GM12892 (cell line): Measurements from ENCODE around the gene SCAMP2.

ENCODE experiments used
- POLR2A ChIP-seq: IDR thresholded peaks from 2 replicates; pipeline ENCODE4 v1.6.1; 2011; ENCODE audit warnings: low read depth, low read length, control low read depth
- POLR2AphosphoS5 ChIP-seq: IDR thresholded peaks from 2 replicates; pipeline ENCODE4 v1.6.1; 2011; ENCODE audit warnings: low read depth, low read length, control low read depth
- TAF1 ChIP-seq: IDR thresholded peaks from 2 replicates; pipeline ENCODE4 v1.6.1; 2011; ENCODE audit warnings: low read depth, mild to moderate bottlenecking, control low read depth, low read length, borderline replicate concordance

- TF ChIP-seq POLR2A (no peak), POLR2AphosphoS5 (no peak), TAF1 (no peak)
Measured at GRCh38 chr15:74850393-74850792, 22.8 kb downstream of the SCAMP2 start.
